AG04449 (cell line): ENCODE measurements around the gene MMP26.

ENCODE experiments used
- CTCF ChIA-PET: fragments of 350-600 bp; formaldehyde crosslinking; extraction: SDS; loops from one replicate; lab custom pipeline; 2021; ENCODE audit warnings: antibody characterized with exemption; lab: Yijun Ruan, JAX
- POLR2A ChIA-PET: fragments of 400-600, 350-600 bp; formaldehyde crosslinking; extraction: SDS; loops from one replicate; lab custom pipeline; 2020; ENCODE audit warnings: antibody characterized with exemption, inconsistent platforms; lab: Yijun Ruan, JAX
- DNase-seq: peaks from one replicate; pipeline ENCODE4 v3.0.0-alpha.2; 2010; ENCODE audit warnings: low read depth, low spot score
- H3K4me3 ChIP-seq: 2 replicates; pipeline ENCODE4 v1.5.1; 2011; ENCODE audit warnings: low read depth, mild to moderate bottlenecking, control low read depth, low read length
- CTCF ChIP-seq: IDR thresholded peaks from one replicate; pipeline ENCODE4 v1.5.1; 2011; ENCODE audit warnings: mild to moderate bottlenecking, moderate library complexity, low read length, control low read depth, inconsistent platforms; ENCODE audit not compliant: insufficient read depth; ENCODE audit errors: missing control alignments

Gene MMP26

GRCh38 chr11:4704054-4704789 lies at the start of gene MMP26:
Gene MMP26, plus strand, starts transcription at chr11:4704784.
- H3K4me3 ChIP-seq: no peak within 1 kb of the TSS
- no peak for DNase-seq
- no peak for TF ChIP-seq CTCF
- ChIA-PET CTCF (interaction anchor here (1.2 kb wide), 1 partner anchor 67 kb away, joined by 4 read pairs; the partner anchor contains the start of gene OR51D1), POLR2A (no interaction called here)

GRCh38 chr11:4658629-4659445 lies 45.7 kb upstream of the MMP26 start:
- CTCF ChIA-PET: interaction anchor here (2.2 kb wide), 1 partner anchor 22 kb away, joined by 7 read pairs; the partner anchor contains the start of gene OR51D1
- POLR2A ChIA-PET: no interaction called here
- no peak overlapping the region for H3K4me3 ChIP-seq
- TF ChIP-seq CTCF: no peak
- DNase-seq: no peak

DNA sequence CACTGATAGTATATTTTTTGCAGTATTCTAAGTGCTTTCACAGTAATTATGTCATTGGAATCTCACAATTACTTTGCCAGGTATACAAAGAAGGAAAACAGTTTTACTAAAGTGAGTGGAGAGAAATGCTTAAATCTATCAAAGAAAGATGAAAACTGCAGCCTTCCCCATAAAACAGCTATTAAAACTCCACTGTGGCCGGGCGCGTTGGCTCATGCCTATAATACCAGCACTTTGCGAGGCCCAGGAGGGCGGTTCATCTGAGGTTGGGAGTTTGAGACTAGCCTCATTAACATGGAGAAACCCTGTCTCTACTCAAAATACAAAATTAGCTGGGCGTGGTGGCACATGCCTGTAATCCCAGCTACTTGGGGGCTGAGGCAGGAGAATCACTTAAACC lies 41.7 kb upstream of the MMP26 start:
- POLR2A ChIA-PET: no interaction called here
- H3K4me3 ChIP-seq: no peak overlapping the region
- CTCF ChIA-PET: interaction anchor here (1.5 kb wide), 1 partner anchor 26 kb away, joined by 4 read pairs; no protein-coding TSS in a partner anchor
- TF ChIP-seq CTCF: no peak
- DNase-seq: no peak

- DNase-seq: no peak
- ChIA-PET POLR2A (no interaction called here), CTCF (interaction anchor here (1.5 kb wide), 1 partner anchor 27 kb away, joined by 3 read pairs; no protein-coding TSS in a partner anchor)
- TF ChIP-seq CTCF: no peak
- H3K4me3 ChIP-seq: no peak overlapping the region
Measured at GRCh38 chr11:4664183-4664582, 40.4 kb upstream of the MMP26 start.

DNA sequence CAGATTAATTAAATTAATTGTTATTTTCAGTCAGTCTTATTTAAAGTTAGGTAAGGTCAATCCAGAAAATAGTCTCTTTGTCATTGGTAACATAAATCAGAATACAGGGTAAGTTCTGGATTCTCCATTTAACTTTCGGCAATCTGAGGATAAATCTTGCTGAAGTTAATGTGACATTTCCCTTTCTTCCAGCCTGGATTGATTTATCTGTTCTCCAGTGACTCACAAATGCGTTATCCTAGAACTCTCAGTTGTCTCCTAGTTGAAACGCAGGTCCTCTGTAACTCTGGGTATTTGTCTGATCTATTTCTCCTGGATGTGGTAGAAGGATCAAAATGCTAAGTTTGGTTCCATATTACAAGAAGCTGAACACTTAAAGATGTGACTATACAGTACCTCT lies 39.8 kb upstream of the MMP26 start:
- TF ChIP-seq CTCF: no peak
- no peak for DNase-seq
- ChIA-PET POLR2A (no interaction called here), CTCF (interaction anchor here (1.5 kb wide), 1 partner anchor 28 kb away, joined by 3 read pairs; no protein-coding TSS in a partner anchor)
- H3K4me3 ChIP-seq: no peak overlapping the region

GRCh38 chr11:4665424-4665823 lies 39.2 kb upstream of the MMP26 start:
- TF ChIP-seq CTCF: no peak

More at GRCh38 chr11:4665424-4665823, 39.2 kb upstream of the MMP26 start:
- POLR2A ChIA-PET: no interaction called here
- H3K4me3 ChIP-seq: no peak overlapping the region
- CTCF ChIA-PET: no interaction called here
- peak; percentile 14 for DNase-seq
